Fibroblast of lung (primary cell): ENCODE results near the gene UPF3A. TPM values are rescaled to one million over a fixed set of nuclear protein-coding genes. Genes with fewer than 3 reads are reported as not detected.

Source experiments
- DNase-seq, 2 donors: peaks; one replicate each; pipeline versions ENCODE4 v3.0.0 to v3.0.0-alpha.2; 2010; ENCODE audit warnings: low read depth in 2 of 2
- H2AFZ ChIP-seq: 2 replicates; pipeline ENCODE4 v1.5.1; 2012; ENCODE audit warnings: low read length, control low read depth, inconsistent platforms
- H3K27ac ChIP-seq: 2 replicates; pipeline ENCODE4 v1.5.1; 2011; ENCODE audit warnings: low read length, control low read depth; ENCODE audit not compliant: insufficient read depth
- H3K27me3 ChIP-seq: 2 replicates; pipeline ENCODE4 v1.5.1; 2011; ENCODE audit warnings: mild to moderate bottlenecking, low read length; ENCODE audit not compliant: control insufficient read depth, insufficient read depth
- H3K36me3 ChIP-seq: 2 replicates; pipeline ENCODE4 v1.5.1; 2011; ENCODE audit warnings: low read length; ENCODE audit not compliant: control insufficient read depth, insufficient read depth
- H3K4me1 ChIP-seq: 2 replicates; pipeline ENCODE4 v1.5.1; 2011; ENCODE audit warnings: low read length; ENCODE audit not compliant: control insufficient read depth, insufficient read depth; ENCODE audit errors: extremely low read depth
- H3K4me2 ChIP-seq: 2 replicates; pipeline ENCODE4 v1.5.1; 2011; ENCODE audit warnings: low read length, control low read depth; ENCODE audit not compliant: insufficient read depth; ENCODE audit errors: extremely low read depth
- H3K4me3 ChIP-seq, 4 experiments: fragments of 200-600 bp in 1 of 4; sonication (generic) in 1 of 4; replicated peaks in 1 of 4; 2 replicates each; pipeline ENCODE4 v1.5.1; 2011 to 2016; ENCODE audit warnings: low read length in 4 of 4, low read depth in 3 of 4, mild to moderate bottlenecking in 3 of 4, control low read depth in 2 of 4, inconsistent platforms in 1 of 4, mixed read lengths in 1 of 4; ENCODE audit not compliant: insufficient read depth in 1 of 4; ENCODE audit errors: control extremely low read depth in 1 of 4
- H3K79me2 ChIP-seq: 2 replicates; pipeline ENCODE4 v1.5.1; 2012; ENCODE audit warnings: mild to moderate bottlenecking, low read length, inconsistent platforms; ENCODE audit not compliant: control insufficient read depth, insufficient read depth
- H3K9ac ChIP-seq: 2 replicates; pipeline ENCODE4 v1.5.1; 2011; ENCODE audit warnings: mild to moderate bottlenecking, low read length, control low read depth; ENCODE audit not compliant: insufficient read depth
- H3K9me3 ChIP-seq: 2 replicates; pipeline ENCODE4 v1.5.1; 2012; ENCODE audit warnings: low read depth, low read length; ENCODE audit not compliant: control insufficient read depth, insufficient read depth
- H4K20me1 ChIP-seq: 2 replicates; pipeline ENCODE4 v1.5.1; 2011; ENCODE audit warnings: low read length; ENCODE audit not compliant: control insufficient read depth, insufficient read depth; ENCODE audit errors: extremely low read depth
- EZH2 ChIP-seq: IDR thresholded peaks from 2 replicates; pipeline ENCODE4 v1.5.1; 2012; ENCODE audit warnings: low read length, control low read depth, mild to moderate bottlenecking; ENCODE audit errors: missing control alignments
- polyA plus RNA-seq, 2 donors: library from polyadenylated mRNA; depleted of rRNA in 1 of 2; stranded (reverse) in 1 of 2; unstranded in 1 of 2; fragments of >200 nt; gene quantifications; 2 replicates each; pipeline ENCODE4 v1.2.1, GENCODE V29; 2011 to 2012; ENCODE audit warnings: missing spikeins in 1 of 2
- total RNA-seq: library from RNA; depleted of rRNA; stranded (reverse); fragments of >200 nt; gene quantifications from 2 replicates; pipeline ENCODE4 v1.2.1, GENCODE V29; 2014
- TF ChIP-seq, protein P1 (sequence below), 2 donors: IDR thresholded peaks in 1 of 2; conservative IDR thresholded peaks in 1 of 2; 1 replicate in 1 of 2; 2 replicates in 1 of 2; pipeline ENCODE4 v1.5.1; 2011 to 2012; ENCODE audit warnings: low read length in 2 of 2, control low read depth in 1 of 2, inconsistent platforms in 1 of 2, low read depth in 1 of 2, mild to moderate bottlenecking in 1 of 2

Gene UPF3A
- total and polyA plus RNA-seq, 2 donors (not counting 1 experiment from before 2014, with no cell fraction given), result 27.6 to 40.5 TPM

DNA sequence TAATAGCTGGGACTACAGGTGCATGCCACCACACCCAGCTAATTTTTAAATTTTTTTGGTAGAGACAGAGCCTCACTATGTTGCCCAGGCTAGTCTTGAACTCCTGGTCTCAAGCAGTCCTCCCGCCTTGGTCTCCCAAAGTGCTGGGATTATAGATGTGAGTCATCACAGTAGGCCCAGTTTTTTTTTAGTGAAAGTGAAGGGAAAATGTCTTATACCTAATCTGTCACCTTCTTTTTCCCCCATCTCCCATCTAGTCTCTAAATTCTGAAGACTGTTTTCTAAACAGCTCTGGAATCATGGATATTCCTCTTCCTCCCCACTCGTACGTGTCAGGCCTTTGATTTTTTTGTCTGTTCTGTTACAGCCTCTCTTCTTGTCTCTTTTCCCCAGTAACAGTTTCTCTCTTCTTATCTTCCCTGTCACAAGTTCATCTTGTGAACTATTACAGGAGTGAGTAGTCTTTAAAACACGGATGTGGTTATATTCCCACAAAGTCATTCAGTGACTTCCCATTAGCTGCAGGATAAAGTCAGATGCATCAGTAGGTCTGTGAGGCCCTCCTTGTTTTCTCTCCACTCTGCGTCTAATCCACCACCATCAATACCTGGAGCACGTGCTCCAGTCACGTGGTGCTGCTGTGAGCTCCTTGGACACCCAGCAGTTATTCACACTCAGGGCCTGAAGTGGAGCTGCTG is 43.8 kb upstream of the UPF3A start:
- Histone ChIP-seq H3K4me2 (no peak overlapping the region), H3K79me2 (peaks cover 26% of the 10 kb centered on the region), H3K9me3 (no peaks in the 10 kb centered on the region), H3K4me3 (no peak overlapping the region), H3K27ac (no peak overlapping the region), H3K36me3 (peaks cover 4% of the 10 kb centered on the region), H3K9ac (no peak overlapping the region), H2AFZ (no peak overlapping the region), H3K27me3 (no peaks in the 10 kb centered on the region), H4K20me1 (no peaks in the 10 kb centered on the region), H3K4me1 (no peaks in the 10 kb centered on the region)
- TF ChIP-seq, protein P1, sequence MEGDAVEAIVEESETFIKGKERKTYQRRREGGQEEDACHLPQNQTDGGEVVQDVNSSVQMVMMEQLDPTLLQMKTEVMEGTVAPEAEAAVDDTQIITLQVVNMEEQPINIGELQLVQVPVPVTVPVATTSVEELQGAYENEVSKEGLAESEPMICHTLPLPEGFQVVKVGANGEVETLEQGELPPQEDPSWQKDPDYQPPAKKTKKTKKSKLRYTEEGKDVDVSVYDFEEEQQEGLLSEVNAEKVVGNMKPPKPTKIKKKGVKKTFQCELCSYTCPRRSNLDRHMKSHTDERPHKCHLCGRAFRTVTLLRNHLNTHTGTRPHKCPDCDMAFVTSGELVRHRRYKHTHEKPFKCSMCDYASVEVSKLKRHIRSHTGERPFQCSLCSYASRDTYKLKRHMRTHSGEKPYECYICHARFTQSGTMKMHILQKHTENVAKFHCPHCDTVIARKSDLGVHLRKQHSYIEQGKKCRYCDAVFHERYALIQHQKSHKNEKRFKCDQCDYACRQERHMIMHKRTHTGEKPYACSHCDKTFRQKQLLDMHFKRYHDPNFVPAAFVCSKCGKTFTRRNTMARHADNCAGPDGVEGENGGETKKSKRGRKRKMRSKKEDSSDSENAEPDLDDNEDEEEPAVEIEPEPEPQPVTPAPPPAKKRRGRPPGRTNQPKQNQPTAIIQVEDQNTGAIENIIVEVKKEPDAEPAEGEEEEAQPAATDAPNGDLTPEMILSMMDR (conservative IDR thresholded peaks at IDR 0.05 in 1 of 2, IDR thresholded peaks at IDR 0.05 in 1 of 2; ENCODE audit: low read depth in 1 of 2, low read length in 2 of 2), result no peak
- no peak for TF ChIP-seq EZH2
- no peak for DNase-seq

DNA sequence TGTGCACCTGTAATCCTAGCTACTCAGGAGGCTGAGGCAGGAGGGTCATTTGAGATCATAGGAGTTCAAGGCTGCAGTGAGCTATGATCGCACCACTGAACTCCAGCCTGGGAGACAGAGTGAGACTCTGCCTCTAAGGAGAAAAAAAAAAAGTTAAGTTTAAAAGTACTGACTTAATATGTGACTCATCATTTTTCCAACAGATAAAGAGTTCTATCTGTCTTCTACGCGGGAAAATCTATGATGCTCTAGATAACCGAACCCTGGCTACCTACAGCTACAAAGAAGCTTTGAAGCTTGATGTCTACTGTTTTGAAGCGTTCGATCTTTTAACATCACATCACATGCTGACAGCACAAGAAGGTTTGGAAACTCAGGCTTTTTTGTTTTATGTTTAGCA is 39.5 kb upstream of the UPF3A start:
- no peak overlapping the region for H3K27ac ChIP-seq
- H4K20me1 ChIP-seq, result no peaks in the 10 kb centered on the region
- no peak overlapping the region for H3K4me3 ChIP-seq
- H3K9ac ChIP-seq, result no peak overlapping the region
- TF ChIP-seq, protein P1 (conservative IDR thresholded peaks at IDR 0.05 in 1 of 2, IDR thresholded peaks at IDR 0.05 in 1 of 2; ENCODE audit: low read depth in 1 of 2, low read length in 2 of 2), result no peak
- TF ChIP-seq EZH2, result no peak
- H2AFZ ChIP-seq, result no peak overlapping the region
- peaks cover 6% of the 10 kb centered on the region for H3K79me2 ChIP-seq
- no peaks in the 10 kb centered on the region for H3K4me1 ChIP-seq
- peak in 1 of 2 donors; percentile 15 for DNase-seq
- no peak overlapping the region for H3K4me2 ChIP-seq
- H3K9me3 ChIP-seq, result no peaks in the 10 kb centered on the region
- H3K27me3 ChIP-seq, result no peaks in the 10 kb centered on the region
- peaks cover 14% of the 10 kb centered on the region for H3K36me3 ChIP-seq

DNA sequence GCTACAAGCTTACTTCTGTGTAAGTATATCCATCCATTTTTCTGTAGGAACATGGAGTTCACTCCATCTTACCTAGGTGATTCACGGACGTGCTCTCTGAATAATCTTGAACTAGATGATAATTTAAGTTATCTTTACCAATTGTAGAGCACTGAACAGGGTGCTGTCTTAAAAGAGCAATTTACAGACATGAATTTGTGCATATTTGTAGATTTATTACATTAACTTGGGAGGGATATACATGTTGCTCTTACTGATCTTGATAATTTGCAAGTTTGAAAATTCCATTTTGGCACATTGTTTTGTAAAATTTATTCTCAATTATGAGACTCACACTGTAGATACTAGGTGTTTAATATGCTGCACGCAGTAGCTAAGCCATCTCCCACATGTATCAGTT is 37.4 kb upstream of the UPF3A start:
- no peaks in the 10 kb centered on the region for H3K79me2 ChIP-seq
- no peaks in the 10 kb centered on the region for H3K27me3 ChIP-seq
- peaks cover 12% of the 10 kb centered on the region for H3K36me3 ChIP-seq

More for the DNA sequence above, 37.4 kb upstream of the UPF3A start:
- DNase-seq, result no peak
- no peak overlapping the region for H3K27ac ChIP-seq
- H3K4me3 ChIP-seq, result no peak overlapping the region
- no peak overlapping the region for H3K9ac ChIP-seq
- no peaks in the 10 kb centered on the region for H3K4me1 ChIP-seq
- no peaks in the 10 kb centered on the region for H4K20me1 ChIP-seq
- no peak overlapping the region for H2AFZ ChIP-seq
- TF ChIP-seq EZH2, result no peak
- TF ChIP-seq, protein P1 (conservative IDR thresholded peaks at IDR 0.05 in 1 of 2, IDR thresholded peaks at IDR 0.05 in 1 of 2; ENCODE audit: low read depth in 1 of 2, low read length in 2 of 2), result no peak
- no peaks in the 10 kb centered on the region for H3K9me3 ChIP-seq
- no peak overlapping the region for H3K4me2 ChIP-seq
